Hepatocyte (in vitro differentiated cells): ENCODE results near the gene STIP1. TPM values are rescaled to one million over a fixed set of nuclear protein-coding genes. Genes with fewer than 3 reads are reported as not detected.

ENCODE experiments used
- DNase-seq: peaks from one replicate; pipeline ENCODE4 v3.0.0-alpha.2; 2016; ENCODE audit warnings: low spot score
- H2AFZ ChIP-seq: fragments of 200-600 bp; sonication (generic); 2 replicates; pipeline ENCODE4 v1.6.0; 2016; ENCODE audit warnings: antibody characterized with exemption, mild to moderate bottlenecking
- H3K27ac ChIP-seq: fragments of 200-600 bp; sonication (generic); 2 replicates; pipeline ENCODE4 v1.5.1; 2016; ENCODE audit warnings: mild to moderate bottlenecking
- H3K27me3 ChIP-seq: fragments of 200-600 bp; sonication (generic); 2 replicates; pipeline ENCODE4 v1.6.1; 2016
- H3K36me3 ChIP-seq: fragments of 200-600 bp; sonication (generic); replicated peaks from 2 replicates; pipeline ENCODE4 v1.5.1; 2016; ENCODE audit warnings: low read depth; ENCODE audit not compliant: insufficient read depth
- H3K4me1 ChIP-seq: fragments of 200-600 bp; sonication (generic); 2 replicates; pipeline ENCODE4 v1.5.1; 2016; ENCODE audit warnings: mild to moderate bottlenecking, moderate library complexity; ENCODE audit not compliant: insufficient read depth
- H3K4me2 ChIP-seq: fragments of 200-600 bp; sonication (generic); 2 replicates; pipeline ENCODE4 v1.6.0; 2016
- H3K4me3 ChIP-seq: fragments of 200-600 bp; sonication (generic); 2 replicates; pipeline ENCODE4 v1.5.1; 2016; ENCODE audit warnings: mild to moderate bottlenecking
- H3K79me2 ChIP-seq: fragments of 200-600 bp; sonication (generic); 2 replicates; pipeline ENCODE4 v1.6.0; 2017; ENCODE audit warnings: mild to moderate bottlenecking
- H3K9me2 ChIP-seq: fragments of 200-600 bp; sonication (generic); replicated peaks from 2 replicates; pipeline ENCODE4 v1.6.0; 2017; ENCODE audit warnings: mild to moderate bottlenecking; ENCODE audit not compliant: insufficient read depth
- H3K9me3 ChIP-seq: fragments of 200-600 bp; sonication (generic); 2 replicates; pipeline ENCODE4 v1.5.1; 2016; ENCODE audit warnings: low read depth, mild to moderate bottlenecking
- H4K20me1 ChIP-seq: fragments of 200-600 bp; sonication (generic); 2 replicates; pipeline ENCODE4 v1.6.0; 2016; ENCODE audit warnings: mild to moderate bottlenecking; ENCODE audit not compliant: insufficient read depth, poor library complexity, severe bottlenecking
- CTCF ChIP-seq: fragments of 200-600 bp; sonication (generic); IDR thresholded peaks from 2 replicates; pipeline ENCODE4 v1.5.1; 2016; ENCODE audit warnings: antibody characterized with exemption, mild to moderate bottlenecking; ENCODE audit not compliant: poor library complexity
- EZH2 ChIP-seq: fragments of 200-600 bp; sonication (generic); IDR thresholded peaks from 2 replicates; pipeline ENCODE4 v1.6.1; 2016; ENCODE audit warnings: antibody characterized with exemption, mild to moderate bottlenecking, borderline replicate concordance
- EZH2phosphoT487 ChIP-seq: fragments of 200-600 bp; sonication (generic); IDR thresholded peaks from one replicate; pipeline ENCODE4 v1.6.1; 2018; ENCODE audit warnings: antibody characterized with exemption, mild to moderate bottlenecking, low read depth, moderate library complexity; ENCODE audit not compliant: unreplicated experiment, severe bottlenecking
- WGBS: methylation state at CpG from one replicate; pipeline ENCODE4 v1.1.6; 2016; ENCODE audit warnings: low lambda C conversion rate; ENCODE audit errors: missing lambda C conversion rate; 5-methylcytosine and 5-hydroxymethylcytosine counted together
- polyA plus RNA-seq: library from polyadenylated mRNA; unstranded; fragments of >200 nt; fragmentation: Nextera tagmentation; extraction: Ambion mirVana; gene quantifications from 2 replicates; pipeline ENCODE4 v1.2.1, GENCODE V29; 2016
- total RNA-seq: library from RNA; depleted of rRNA; stranded (reverse); fragments of >200 nt; gene quantifications from 2 replicates; pipeline ENCODE4 v1.2.3, GENCODE V29; 2014

The STIP1 gene
- total and polyA plus RNA-seq, 2 experiments from 2014 or later: 113 to 131 TPM

- H3K9me3 ChIP-seq: no peaks in the 10 kb centered on the region
- H3K9me2 ChIP-seq: no peaks in the 10 kb centered on the region
- no peak overlapping the region for H3K27ac ChIP-seq
- no peaks in the 10 kb centered on the region for H3K27me3 ChIP-seq
- no peaks in the 10 kb centered on the region for H4K20me1 ChIP-seq
- no peak for TF ChIP-seq EZH2phosphoT487
- TF ChIP-seq EZH2: no peak
- TF ChIP-seq CTCF: no peak
- no peaks in the 10 kb centered on the region for H3K79me2 ChIP-seq
- no peaks in the 10 kb centered on the region for H3K4me1 ChIP-seq
- H2AFZ ChIP-seq: no peak overlapping the region
- peak; percentile 4 for DNase-seq
- no peak overlapping the region for H3K4me2 ChIP-seq
- no peaks in the 10 kb centered on the region for H3K36me3 ChIP-seq
- H3K4me3 ChIP-seq: no peak overlapping the region
- WGBS: 97% methylated on average over 7 of the region's 7 CpGs
Measured at GRCh38 chr11:64219354-64219684, 33.3 kb downstream of the STIP1 start.

- 95% methylated on average over 10 of the region's 10 CpGs for WGBS
- no peak overlapping the region for H3K4me2 ChIP-seq
- H3K9me2 ChIP-seq: no peaks in the 10 kb centered on the region
- H3K79me2 ChIP-seq: no peaks in the 10 kb centered on the region
- no peaks in the 10 kb centered on the region for H4K20me1 ChIP-seq
- no peak overlapping the region for H3K27ac ChIP-seq
- no peaks in the 10 kb centered on the region for H3K27me3 ChIP-seq
- DNase-seq: no peak
- no peaks in the 10 kb centered on the region for H3K36me3 ChIP-seq
- H3K9me3 ChIP-seq: no peaks in the 10 kb centered on the region
- H2AFZ ChIP-seq: no peak overlapping the region
- H3K4me1 ChIP-seq: peaks cover under 1% of the 10 kb centered on the region
- no peak overlapping the region for H3K4me3 ChIP-seq
- TF ChIP-seq CTCF: no peak
- TF ChIP-seq EZH2phosphoT487: no peak
- TF ChIP-seq EZH2: no peak
Measured at GRCh38 chr11:64219755-64220154, 33.8 kb downstream of the STIP1 start.

- TF ChIP-seq EZH2 (no peak), CTCF (no peak), EZH2phosphoT487 (no peak)
- no peak overlapping the region for H3K27ac ChIP-seq
- no peaks in the 10 kb centered on the region for H3K9me3 ChIP-seq
- H3K9me2 ChIP-seq: no peaks in the 10 kb centered on the region
- 90% methylated on average over 15 of the region's 17 CpGs for WGBS
- H4K20me1 ChIP-seq: no peaks in the 10 kb centered on the region
- H3K79me2 ChIP-seq: peaks cover 4% of the 10 kb centered on the region
- DNase-seq: no peak
- H3K4me3 ChIP-seq: no peak overlapping the region
- no peaks in the 10 kb centered on the region for H3K36me3 ChIP-seq
- no peak overlapping the region for H3K4me2 ChIP-seq
- H2AFZ ChIP-seq: no peak overlapping the region
- H3K27me3 ChIP-seq: no peaks in the 10 kb centered on the region
- peaks cover 5% of the 10 kb centered on the region for H3K4me1 ChIP-seq
Measured at GRCh38 chr11:64220271-64220670, 34.3 kb downstream of the STIP1 start.

GRCh38 chr11:64220798-64221197 lies 34.8 kb downstream of the STIP1 start:
- H4K20me1 ChIP-seq: no peaks in the 10 kb centered on the region
- H2AFZ ChIP-seq: no peak overlapping the region
- no peaks in the 10 kb centered on the region for H3K9me3 ChIP-seq
- no peak for TF ChIP-seq EZH2phosphoT487
- no peak for TF ChIP-seq EZH2
- TF ChIP-seq CTCF: no peak
- no peak overlapping the region for H3K27ac ChIP-seq
- no peak overlapping the region for H3K4me3 ChIP-seq
- H3K36me3 ChIP-seq: no peaks in the 10 kb centered on the region
- H3K79me2 ChIP-seq: peaks cover 7% of the 10 kb centered on the region
- no peak overlapping the region for H3K4me2 ChIP-seq
- peaks cover 8% of the 10 kb centered on the region for H3K4me1 ChIP-seq
- no peaks in the 10 kb centered on the region for H3K9me2 ChIP-seq
- WGBS: 98% methylated on average over 14 of the region's 14 CpGs
- H3K27me3 ChIP-seq: no peaks in the 10 kb centered on the region
- DNase-seq: peak; percentile 2
